Brain microvascular endothelial cell (primary cell): ENCODE measurements around the gene MYEOV.

Experiments used
- DNase-seq: peaks from one replicate; pipeline ENCODE4 v3.0.0-alpha.2; 2020
- H3K27ac ChIP-seq: fragments of 250-450 bp; sonication (Bioruptor Pico); 2 replicates; pipeline ENCODE4 v1.5.1; 2020; ENCODE audit warnings: mild to moderate bottlenecking, moderate library complexity
- H3K27me3 ChIP-seq: fragments of 250-450 bp; sonication (Bioruptor Pico); replicated peaks from 2 replicates; pipeline ENCODE4 v1.5.1; 2020; ENCODE audit warnings: mild to moderate bottlenecking
- H3K36me3 ChIP-seq: fragments of 250-450 bp; sonication (Bioruptor Pico); replicated peaks from 2 replicates; pipeline ENCODE4 v1.5.1; 2020; ENCODE audit warnings: mild to moderate bottlenecking
- H3K4me3 ChIP-seq: 2 replicates; pipeline ENCODE4 v1.5.1; 2011; ENCODE audit warnings: low read depth, mild to moderate bottlenecking, control low read depth, low read length, moderate library complexity
- CTCF ChIP-seq: IDR thresholded peaks from 2 replicates; pipeline ENCODE4 v1.5.1; 2011; ENCODE audit warnings: low read depth, mild to moderate bottlenecking, moderate library complexity, low read length, control low read depth, inconsistent platforms; ENCODE audit errors: missing control alignments
- in situ Hi-C: cut with HindIII; loops from 2 replicates; pipeline ENCODE4 v1.10.0; 2017; ENCODE audit warnings: low sequenced_read_pairs, low pct_ligation_motif_present

MYEOV gene

GRCh38 chr11:69301455-69302401, 7.8 kb downstream of the MYEOV start:
- Histone ChIP-seq H3K27me3 (no peaks in the 10 kb centered on the region), H3K27ac (peak overlapping the region; percentile 74), H3K36me3 (no peaks in the 10 kb centered on the region), H3K4me3 (no peak overlapping the region)
- in situ Hi-C loops, result no loop called here
- peak; percentile 83 for DNase-seq
- TF ChIP-seq CTCF, result no peak

- no peak for TF ChIP-seq CTCF
- DNase-seq, result no peak
- in situ Hi-C loops, result no loop called here
- Histone ChIP-seq H3K27ac (peak overlapping the region; percentile 74), H3K36me3 (no peaks in the 10 kb centered on the region), H3K27me3 (no peaks in the 10 kb centered on the region), H3K4me3 (no peak overlapping the region)
Observed at GRCh38 chr11:69302447-69303020, 8.6 kb downstream of the MYEOV start.

- Histone ChIP-seq H3K27ac (no peak overlapping the region), H3K36me3 (no peaks in the 10 kb centered on the region), H3K4me3 (no peak overlapping the region), H3K27me3 (no peaks in the 10 kb centered on the region)
- in situ Hi-C loops, result no loop called here
- DNase-seq, result no peak
- TF ChIP-seq CTCF, result no peak
Observed at GRCh38 chr11:69303427-69303826, 9.5 kb downstream of the MYEOV start.

- H3K4me3 ChIP-seq, result no peak overlapping the region
- TF ChIP-seq CTCF, result no peak
- H3K27ac ChIP-seq, result no peak overlapping the region
- no peaks in the 10 kb centered on the region for H3K27me3 ChIP-seq
- in situ Hi-C loops, result no loop called here
- no peak for DNase-seq
- H3K36me3 ChIP-seq, result no peaks in the 10 kb centered on the region
Observed at GRCh38 chr11:69304258-69304657, 10.3 kb downstream of the MYEOV start.

GRCh38 chr11:69304686-69305085, 10.7 kb downstream of the MYEOV start:
- in situ Hi-C loops, result no loop called here
- TF ChIP-seq CTCF, result no peak
- Histone ChIP-seq H3K27me3 (no peaks in the 10 kb centered on the region), H3K4me3 (no peak overlapping the region), H3K36me3 (no peaks in the 10 kb centered on the region), H3K27ac (no peak overlapping the region)
- no peak for DNase-seq
